GM10266 (cell line): Measurements from ENCODE around the gene HLCS.
"Not testable (repeated sequence)": the region's sequence is repeated elsewhere in the genome, so short reads cannot be mapped to it uniquely, and the experiment has no call there.

Experiments used
- DNase-seq: peaks from one replicate; pipeline ENCODE4 v3.0.0; 2012; ENCODE audit errors: extremely low spot score
- TF ChIP-seq, protein P1 (sequence below): IDR thresholded peaks from 2 replicates; pipeline ENCODE4 v1.5.1; 2012; ENCODE audit warnings: mild to moderate bottlenecking, low read depth; ENCODE audit not compliant: control insufficient read depth, insufficient read depth; ENCODE audit errors: missing control alignments

The HLCS gene

DNA sequence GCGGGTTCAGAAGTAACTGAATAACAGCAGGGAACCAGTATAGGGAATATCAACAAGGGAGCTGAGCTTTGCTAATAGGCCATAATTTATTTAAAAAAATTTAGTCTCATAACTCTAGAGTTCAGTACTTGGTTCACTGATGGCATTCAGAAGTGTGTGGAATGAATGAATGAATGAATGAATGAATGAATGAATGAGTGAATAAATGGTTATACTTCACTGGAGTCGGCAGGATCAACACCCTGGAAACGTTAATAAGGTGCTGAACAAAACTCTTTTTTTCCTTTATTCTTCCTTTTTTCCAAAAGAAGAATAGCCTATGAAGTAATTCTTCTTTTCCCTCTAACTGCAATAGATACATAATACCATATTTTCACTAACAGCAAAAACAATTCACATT, 138.3 kb downstream of the HLCS start:
- TF ChIP-seq, protein P1, sequence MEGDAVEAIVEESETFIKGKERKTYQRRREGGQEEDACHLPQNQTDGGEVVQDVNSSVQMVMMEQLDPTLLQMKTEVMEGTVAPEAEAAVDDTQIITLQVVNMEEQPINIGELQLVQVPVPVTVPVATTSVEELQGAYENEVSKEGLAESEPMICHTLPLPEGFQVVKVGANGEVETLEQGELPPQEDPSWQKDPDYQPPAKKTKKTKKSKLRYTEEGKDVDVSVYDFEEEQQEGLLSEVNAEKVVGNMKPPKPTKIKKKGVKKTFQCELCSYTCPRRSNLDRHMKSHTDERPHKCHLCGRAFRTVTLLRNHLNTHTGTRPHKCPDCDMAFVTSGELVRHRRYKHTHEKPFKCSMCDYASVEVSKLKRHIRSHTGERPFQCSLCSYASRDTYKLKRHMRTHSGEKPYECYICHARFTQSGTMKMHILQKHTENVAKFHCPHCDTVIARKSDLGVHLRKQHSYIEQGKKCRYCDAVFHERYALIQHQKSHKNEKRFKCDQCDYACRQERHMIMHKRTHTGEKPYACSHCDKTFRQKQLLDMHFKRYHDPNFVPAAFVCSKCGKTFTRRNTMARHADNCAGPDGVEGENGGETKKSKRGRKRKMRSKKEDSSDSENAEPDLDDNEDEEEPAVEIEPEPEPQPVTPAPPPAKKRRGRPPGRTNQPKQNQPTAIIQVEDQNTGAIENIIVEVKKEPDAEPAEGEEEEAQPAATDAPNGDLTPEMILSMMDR, result no peak
- no peak for DNase-seq

DNA sequence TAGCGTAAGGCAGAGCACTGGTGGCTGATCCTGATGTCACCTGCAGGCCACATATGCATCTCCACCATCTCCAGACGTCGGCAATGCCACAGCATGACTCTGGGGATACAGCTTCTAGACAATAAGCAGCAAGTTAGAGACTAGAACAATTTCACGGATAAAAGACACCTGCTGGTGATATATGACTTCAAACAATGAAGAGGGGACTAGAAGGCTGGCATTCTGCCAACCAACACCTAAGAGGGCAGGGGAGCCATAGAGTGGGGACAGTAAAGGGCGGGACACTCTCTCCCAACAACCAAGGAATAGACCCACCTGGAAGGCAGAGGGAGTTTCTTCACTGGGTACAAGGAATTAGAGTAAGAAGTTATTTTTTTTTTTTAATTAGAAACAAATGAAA, 140.8 kb downstream of the HLCS start:
- DNase-seq, result no peak

DNA sequence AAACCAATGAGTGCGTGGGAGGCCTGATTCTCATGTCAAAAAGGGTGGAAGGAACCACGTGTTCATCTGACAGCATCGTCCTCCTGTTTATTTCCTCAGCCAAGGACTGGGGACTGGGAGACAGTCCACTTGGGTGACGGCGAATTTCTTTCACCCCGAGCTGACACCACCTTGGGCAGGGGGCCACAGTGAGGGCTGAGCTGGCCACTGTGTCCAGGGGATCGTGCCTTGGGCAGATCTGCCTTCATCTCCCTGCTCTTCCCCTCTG, 145.5 kb downstream of the HLCS start:
- TF ChIP-seq, protein P1, result no peak
- DNase-seq, result no peak

More for the DNA sequence above, 140.8 kb downstream of the HLCS start:
- TF ChIP-seq, protein P1, result no peak

DNA sequence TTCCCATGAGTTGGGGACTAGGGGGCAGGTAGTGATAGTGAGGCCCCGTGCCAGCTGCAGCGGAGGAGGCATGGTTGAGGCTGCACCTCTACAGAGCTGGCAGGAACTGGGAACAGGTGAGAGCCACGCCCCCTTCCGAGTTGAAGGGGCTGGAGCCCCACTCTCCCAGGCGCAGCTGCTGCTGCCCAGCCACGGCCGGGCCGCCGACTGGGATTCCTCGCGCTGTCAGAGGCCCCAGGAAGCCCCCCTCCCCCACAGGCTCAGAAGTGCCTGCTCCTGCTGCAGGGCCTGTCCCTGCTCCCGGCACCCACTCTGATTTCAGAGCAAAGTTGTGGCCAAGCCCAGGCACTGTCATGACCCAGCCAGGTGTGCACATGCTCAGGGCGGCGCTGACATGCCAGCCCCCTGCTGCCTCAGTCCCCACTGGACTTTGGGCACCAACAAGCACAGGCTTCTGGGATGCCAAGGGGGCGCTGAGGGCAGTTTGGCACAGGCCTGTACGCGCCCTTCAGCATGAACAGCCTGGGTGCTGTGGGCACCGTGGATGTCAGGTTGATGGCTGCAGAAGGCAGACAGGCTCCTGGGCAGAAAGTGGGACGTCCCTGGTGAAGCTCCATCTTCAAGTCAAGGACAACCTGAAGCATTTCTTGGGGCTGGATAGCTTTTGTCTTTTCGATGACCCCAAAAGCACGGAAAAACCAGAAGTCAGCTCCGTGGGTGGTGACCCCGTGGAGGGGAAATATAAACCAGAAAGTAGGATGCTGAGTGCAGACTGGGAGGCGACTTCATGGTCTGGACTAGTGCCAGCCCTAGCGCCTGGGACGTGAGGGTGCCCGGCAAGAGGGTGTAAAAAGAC, 146.1 kb downstream of the HLCS start:
- TF ChIP-seq, protein P1, result no peak
- no peak for DNase-seq

DNA sequence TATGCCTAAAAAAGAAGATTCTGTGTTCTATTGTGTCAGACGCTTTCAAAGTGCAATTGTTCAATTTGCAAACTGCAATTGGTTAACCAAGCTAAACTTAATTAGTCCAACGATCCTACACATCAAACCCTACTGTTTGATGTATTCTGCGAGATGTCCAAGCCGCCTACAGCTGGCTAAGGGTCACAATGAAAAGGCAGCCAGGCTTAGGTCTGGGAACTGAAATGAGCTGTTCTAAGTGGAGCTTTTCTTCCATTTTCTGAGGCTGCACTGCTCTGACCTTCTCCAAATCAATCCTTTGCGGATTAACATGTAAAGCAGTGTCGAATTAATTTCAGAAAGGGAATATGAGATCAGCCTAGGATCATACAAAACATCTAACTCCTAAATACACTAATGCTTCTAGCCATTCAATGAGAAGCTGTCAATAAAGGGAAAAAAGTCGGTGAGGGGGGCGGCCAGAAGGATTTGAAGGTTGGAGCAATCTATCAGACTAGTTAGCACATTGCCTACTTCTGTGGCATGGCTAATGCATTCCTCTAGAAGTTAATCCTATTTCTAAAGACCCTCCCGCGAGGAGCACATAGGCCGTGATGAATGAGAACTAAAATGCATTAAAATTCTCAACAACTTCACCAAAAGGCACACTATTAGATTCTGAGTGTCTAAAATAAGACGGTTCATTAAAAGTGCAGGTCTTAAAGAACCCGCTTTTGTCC, 148.6 kb downstream of the HLCS start:
- DNase-seq, result no peak

DNA sequence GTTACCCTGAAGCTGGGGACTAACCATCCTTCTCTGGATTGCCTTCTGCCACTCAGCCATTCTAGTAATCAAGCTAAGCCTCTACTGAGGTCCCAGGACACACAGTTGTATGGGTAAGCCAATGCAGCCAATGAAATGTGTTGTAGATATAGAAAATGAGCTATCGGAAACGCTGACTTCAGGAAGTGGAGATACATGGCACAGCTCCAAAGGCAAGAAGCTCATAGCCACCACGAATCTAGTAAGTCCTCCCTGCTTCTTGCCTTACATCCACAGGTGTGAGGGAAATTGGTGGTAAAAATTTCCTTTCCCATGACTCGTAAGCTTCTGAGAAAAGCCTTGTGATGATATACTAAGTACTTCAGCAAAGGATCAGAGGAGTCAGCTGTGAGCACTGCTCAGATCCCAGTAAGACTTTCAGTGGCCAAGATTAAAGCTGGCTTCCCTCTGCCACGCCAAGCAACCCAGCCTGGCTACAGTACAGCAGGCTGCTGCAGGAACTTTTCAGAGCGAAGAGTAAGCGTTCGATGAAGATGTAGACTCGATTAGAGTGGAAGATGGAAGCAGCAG, 149.8 kb downstream of the HLCS start:
- no peak for DNase-seq
- TF ChIP-seq, protein P1, result no peak

More for the DNA sequence above, 148.6 kb downstream of the HLCS start:
- TF ChIP-seq, protein P1, result no peak

DNA sequence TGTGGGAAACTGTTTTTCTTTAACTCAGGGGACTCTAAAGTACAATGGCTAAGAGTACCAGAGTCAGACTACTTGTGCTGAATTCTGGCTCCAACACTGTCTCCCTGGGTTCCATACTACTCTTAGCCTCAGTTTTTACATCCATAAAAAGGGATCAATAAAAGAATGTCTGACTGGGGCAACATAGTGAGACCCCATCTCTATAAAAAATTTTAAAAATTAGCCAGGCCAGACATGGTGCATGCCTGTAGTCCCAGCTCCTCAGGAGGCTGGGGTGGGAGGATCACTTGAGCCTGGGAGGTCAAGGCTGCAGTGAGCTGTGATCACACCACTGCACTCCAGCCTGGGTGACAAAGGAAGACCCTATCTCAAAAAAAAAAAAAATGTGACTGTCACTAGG, 150.4 kb downstream of the HLCS start:
- DNase-seq, result not testable (repeated sequence)

DNA sequence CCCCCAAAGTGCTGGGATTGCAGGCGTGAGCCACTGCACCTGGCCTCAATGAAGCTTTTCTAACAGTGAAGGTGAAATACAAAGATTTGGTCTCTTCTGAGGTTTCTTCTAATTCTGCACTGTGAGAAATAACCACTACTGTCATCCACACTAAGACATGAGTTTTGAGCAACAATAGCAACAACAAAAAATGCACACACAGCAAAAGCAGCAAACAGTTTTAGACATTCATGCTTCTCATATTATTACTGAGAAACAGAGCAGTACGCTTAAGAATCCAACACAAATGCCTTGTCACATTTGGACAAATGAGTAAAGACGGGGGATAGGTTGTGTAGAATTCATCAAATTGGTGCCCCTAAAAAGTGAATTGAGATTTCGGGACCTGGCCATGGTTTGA, 151.2 kb downstream of the HLCS start:
- TF ChIP-seq, protein P1, result no peak
- DNase-seq, result no peak
